Psoas muscle (tissue), 8 donors: ENCODE results near the gene GDF11. TPM values are rescaled to one million over a fixed set of nuclear protein-coding genes. Genes with fewer than 3 reads are reported as not detected.

Experiments
- ATAC-seq, 4 donors: fragments of 200-7000 bp; cut with Tn5 transposase; one replicate each; pipeline ENCODE4 v1.9.1; 2020; ENCODE audit warnings: moderate library complexity in 3 of 4, mild to moderate bottlenecking in 2 of 4
- DNase-seq, 2 donors: peaks; one replicate each; pipeline ENCODE4 v3.0.0-alpha.2; 2020
- H3K27ac ChIP-seq: fragments of 200-600 bp; one replicate; pipeline ENCODE4 v1.8.0; 2022
- H3K27me3 ChIP-seq, 3 donors: fragments of 200-600 bp in 1 of 3; one replicate each; pipeline versions ENCODE4 v1.6.1 to v1.8.0; 2013 to 2022; ENCODE audit warnings: low read length in 2 of 3, mild to moderate bottlenecking in 2 of 3, moderate library complexity in 1 of 3; ENCODE audit not compliant: insufficient read depth in 3 of 3
- H3K36me3 ChIP-seq, 2 donors: fragments of 200-600 bp in 1 of 2; one replicate each; pipeline versions ENCODE4 v1.6.1 to v1.8.0; 2013 to 2022; ENCODE audit warnings: low read depth in 1 of 2, mild to moderate bottlenecking in 1 of 2, moderate library complexity in 1 of 2; ENCODE audit not compliant: insufficient read depth in 1 of 2
- H3K4me1 ChIP-seq: fragments of 200-600 bp; one replicate; pipeline ENCODE4 v1.8.0; 2022
- H3K4me3 ChIP-seq: fragments of 200-600 bp; one replicate; pipeline ENCODE4 v1.8.0; 2022; ENCODE audit warnings: mild to moderate bottlenecking
- H3K9me3 ChIP-seq: fragments of 200-600 bp; one replicate; pipeline ENCODE4 v1.8.0; 2022
- CTCF ChIP-seq: fragments of 200-600 bp; IDR thresholded peaks from one replicate; pipeline ENCODE4 v1.8.0; 2022; ENCODE audit warnings: antibody characterized with exemption
- WGBS, 3 donors: extraction: QIAGEN DNeasy Blood & Tissue Kit; methylation state at CpG; one replicate each; pipeline versions ENCODE4 v1.1.6 to v1.1.7; 2013; 5-methylcytosine and 5-hydroxymethylcytosine counted together
- intact Hi-C, 2 donors: fragments of 100-400 bp; cut with DNase I; formaldehyde crosslinking; loops; one replicate each; pipeline versions ENCODE4 v1.11.0 to v1.14.2; 2022
- polyA plus RNA-seq, 3 donors: library from polyadenylated mRNA; stranded (reverse); fragments of 200-250 nt; gene quantifications; one replicate each; pipeline ENCODE4 v1.2.3, GENCODE V29; 2013
- total RNA-seq, 4 donors: library from RNA; stranded (reverse); fragmentation: NEBNext Ultra II Directional in 2 of 4; extraction: Animal tissue kit (Norgen Biotek cat#: 25700) in 2 of 4; gene quantifications; one replicate each; pipeline versions ENCODE4 v1.2.1 to v1.2.4, GENCODE V29; 2021 to 2023
- donor health status: healthy with polysubstance abuse.
- donor health status: DM: no; HTN: no; CAD: no; lungs with moderate emphysema.
- donor health status: Bipolar disorder and iron deficiency.
- donor health status: healthy.
- donor health status: DM: yes; HTN: yes; CAD: no.
- donor health status: DM: no; HTN: no; CAD: no.
- donor health status: DM: no; HTN: no; CAD: no.
- donor health status: DM: yes; HTN: yes; CAD: no.

Gene GDF11
- total and polyA plus RNA-seq, 7 donors = 0.34 to 4.8 (median 1.4) TPM

- Histone ChIP-seq H3K27me3 (no peaks in the 10 kb centered on the region), H3K4me3 (peak overlapping the region; percentile 98), H3K9me3 (no peaks in the 10 kb centered on the region), H3K4me1 (peaks cover 38% of the 10 kb centered on the region), H3K36me3 (peaks cover 5 to 29% of the 10 kb centered on the region in 2 donors), H3K27ac (peak overlapping the region; percentile 94)
- intact Hi-C loops = loop anchor here in 1 of 2 donors (2.0 kb wide), 1 partner anchor 25 kb away; no protein-coding TSS in a partner anchor
- 12 to 20% (median 12%) methylated on average over 19 of the region's 19 CpGs for WGBS, 3 donors
- peak in 2 of 4 donors; percentile 0 to 1 for ATAC-seq
- DNase-seq = peak in 1 of 2 donors; percentile 68
- TF ChIP-seq CTCF = no peak
These were observed 12.8 kb upstream of the GDF11 start for GRCh38 chr12:55729819-55730818.

- WGBS, 3 donors = 70 to 83% (median 75%) methylated on average over 4 of the region's 4 CpGs
- Histone ChIP-seq H3K9me3 (no peaks in the 10 kb centered on the region), H3K36me3 (peaks cover 0 to 8% of the 10 kb centered on the region in 2 donors), H3K27me3 (no peaks in the 10 kb centered on the region), H3K4me1 (peaks cover 19% of the 10 kb centered on the region), H3K27ac (no peak overlapping the region), H3K4me3 (no peak overlapping the region)
- DNase-seq = no peak
- no peak for ATAC-seq
- no peak for TF ChIP-seq CTCF
- intact Hi-C loops = no loop called here
These were observed 10.6 kb upstream of the GDF11 start for GRCh38 chr12:55732288-55732687.

- H3K4me1 ChIP-seq = peaks cover 14% of the 10 kb centered on the region
- no peaks in the 10 kb centered on the region for H3K9me3 ChIP-seq
- no peak for ATAC-seq
- intact Hi-C loops = no loop called here
- no peak overlapping the region for H3K4me3 ChIP-seq
- H3K27ac ChIP-seq = no peak overlapping the region
- H3K27me3 ChIP-seq = no peaks in the 10 kb centered on the region
- WGBS, 3 donors = 84 to 91% (median 86%) methylated on average over 14 of the region's 14 CpGs
- no peak for DNase-seq
- TF ChIP-seq CTCF = no peak
- H3K36me3 ChIP-seq = peaks cover 0 to 5% of the 10 kb centered on the region in 2 donors
These were observed 9.8 kb upstream of the GDF11 start for GRCh38 chr12:55733021-55733555.

- H3K4me3 ChIP-seq = no peak overlapping the region
- DNase-seq (no peak), ATAC-seq (no peak)
- intact Hi-C loops = no loop called here
- no peak overlapping the region for H3K27ac ChIP-seq
- no peak for TF ChIP-seq CTCF
- no peaks in the 10 kb centered on the region for H3K9me3 ChIP-seq
- no peaks in the 10 kb centered on the region for H3K27me3 ChIP-seq
- peaks cover 0 to 5% of the 10 kb centered on the region in 2 donors for H3K36me3 ChIP-seq
- H3K4me1 ChIP-seq = peaks cover 14% of the 10 kb centered on the region
- WGBS, 3 donors = 80 to 84% (median 82%) methylated on average over 2 of the region's 2 CpGs
These were observed 9.1 kb upstream of the GDF11 start for GRCh38 chr12:55733858-55734257.
